ENCODE results near the gene ETV5. TPM values are rescaled to one million over a fixed set of nuclear protein-coding genes. Genes with fewer than 3 reads are reported as not detected.

Gene ETV5
- total RNA-seq, 1 donor from 2014 or later, result 54.1 TPM

- no peak for DNase-seq (ENCODE audit: low spot score, unreplicated experiment)
- Mint-ChIP-seq H3K9me3 (ENCODE audit: low read depth) (peaks cover 4% of the 10 kb centered on the region), H3K4me1 (ENCODE audit: low read depth) (no peaks in the 10 kb centered on the region), H3K4me3 (ENCODE audit: low read depth) (no peak overlapping the region), H3K36me3 (ENCODE audit: insufficient read depth) (peaks cover 2% of the 10 kb centered on the region), H3K27me3 (no peaks in the 10 kb centered on the region), H3K27ac (no peak overlapping the region)
- no peak for TF ChIP-seq CTCF (IDR thresholded peaks at IDR 0.05; ENCODE audit: unreplicated experiment)
Observed at GRCh38 chr3:186014866-186015265, 94.0 kb downstream of the ETV5 start.

- peaks cover 2% of the 10 kb centered on the region for H3K36me3 Mint-ChIP-seq (ENCODE audit: insufficient read depth)
- no peak for TF ChIP-seq CTCF (IDR thresholded peaks at IDR 0.05; ENCODE audit: unreplicated experiment)
- H3K27me3 Mint-ChIP-seq, result no peaks in the 10 kb centered on the region
- peaks cover 4% of the 10 kb centered on the region for H3K9me3 Mint-ChIP-seq (ENCODE audit: low read depth)
- H3K4me3 Mint-ChIP-seq (ENCODE audit: low read depth), result no peak overlapping the region
- no peak for DNase-seq (ENCODE audit: low spot score, unreplicated experiment)
- H3K4me1 Mint-ChIP-seq (ENCODE audit: low read depth), result no peaks in the 10 kb centered on the region
- H3K27ac Mint-ChIP-seq, result no peak overlapping the region
Observed at GRCh38 chr3:186013312-186013711, 95.6 kb downstream of the ETV5 start.

- DNase-seq (ENCODE audit: low spot score, unreplicated experiment), result no peak
- Mint-ChIP-seq H3K27ac (no peak overlapping the region), H3K36me3 (ENCODE audit: insufficient read depth) (peaks cover 2% of the 10 kb centered on the region), H3K9me3 (ENCODE audit: low read depth) (peaks cover 4% of the 10 kb centered on the region), H3K27me3 (no peaks in the 10 kb centered on the region), H3K4me3 (ENCODE audit: low read depth) (no peak overlapping the region), H3K4me1 (ENCODE audit: low read depth) (no peaks in the 10 kb centered on the region)
- no peak for TF ChIP-seq CTCF (IDR thresholded peaks at IDR 0.05; ENCODE audit: unreplicated experiment)
Observed at GRCh38 chr3:186012137-186012536, 96.8 kb downstream of the ETV5 start.

GRCh38 chr3:186004671-186005070 lies 104.2 kb downstream of the ETV5 start:
- H3K4me3 Mint-ChIP-seq (ENCODE audit: low read depth), result no peak overlapping the region
- no peaks in the 10 kb centered on the region for H3K36me3 Mint-ChIP-seq (ENCODE audit: insufficient read depth)
- no peak overlapping the region for H3K27ac Mint-ChIP-seq
- no peaks in the 10 kb centered on the region for H3K9me3 Mint-ChIP-seq (ENCODE audit: low read depth)
- H3K4me1 Mint-ChIP-seq (ENCODE audit: low read depth), result no peaks in the 10 kb centered on the region
- no peak for DNase-seq (ENCODE audit: low spot score, unreplicated experiment)
- peaks cover 4% of the 10 kb centered on the region for H3K27me3 Mint-ChIP-seq
- no peak for TF ChIP-seq CTCF (IDR thresholded peaks at IDR 0.05; ENCODE audit: unreplicated experiment)

GRCh38 chr3:186004209-186004608 lies 104.7 kb downstream of the ETV5 start:
- Mint-ChIP-seq H3K27me3 (peaks cover 4% of the 10 kb centered on the region), H3K9me3 (ENCODE audit: low read depth) (no peaks in the 10 kb centered on the region), H3K4me1 (ENCODE audit: low read depth) (no peaks in the 10 kb centered on the region), H3K27ac (no peak overlapping the region), H3K36me3 (ENCODE audit: insufficient read depth) (no peaks in the 10 kb centered on the region), H3K4me3 (ENCODE audit: low read depth) (no peak overlapping the region)
- TF ChIP-seq CTCF (IDR thresholded peaks at IDR 0.05; ENCODE audit: unreplicated experiment), result no peak
- DNase-seq (ENCODE audit: low spot score, unreplicated experiment), result no peak
